GM12878 (cell line): ENCODE data around the gene TOX2. TPM values are rescaled to one million over a fixed set of nuclear protein-coding genes. Genes with fewer than 3 reads are reported as not detected.

ENCODE experiments used
- ATAC-seq: fragments of 200-7000 bp; cut with Tn5 transposase; 3 replicates; pipeline ENCODE4 v1.9.1; 2020; ENCODE audit warnings: mild to moderate bottlenecking, moderate library complexity
- BruUV-seq: library from RNA; stranded (reverse); fragments of 400-500 nt; replicated peaks from 2 replicates; lab custom pipeline; 2021; lab: Mats Ljungman, UMichigan
- CTCF ChIA-PET: fragments of 300-600 bp; sonication (Branson Sonifier 250); formaldehyde crosslinking; extraction: SDS; loops from one replicate; lab custom pipeline; 2021; ENCODE audit warnings: inconsistent platforms; lab: Yijun Ruan, JAX
- POLR2A ChIA-PET: fragments of 350-600 bp; formaldehyde crosslinking; extraction: SDS; loops from one replicate; lab custom pipeline; 2021; ENCODE audit warnings: inconsistent platforms; lab: Charles Lee
- RAD21 ChIA-PET: fragments of 300-600 bp; sonication (Branson Sonifier 250); formaldehyde crosslinking; loops from one replicate; lab custom pipeline; 2023; ENCODE audit warnings: antibody characterized with exemption; ENCODE audit not compliant: unreplicated experiment; lab: Charles Lee
- SMC1A ChIA-PET: fragments of 300-600 bp; sonication (Branson Sonifier 250); formaldehyde crosslinking; loops from one replicate; lab custom pipeline; 2023; ENCODE audit not compliant: unreplicated experiment, uncharacterized antibody; lab: Charles Lee
- DNase-seq: peaks from one replicate; pipeline ENCODE4 v3.0.0-alpha.2; 2011; ENCODE audit warnings: low read depth, low spot score
- FAIRE-seq: peaks from 3 replicates; lab custom pipeline; 2011; peaks lifted over from hg19 to GRCh38; lab: Jason Lieb, UNC
- H2AFZ ChIP-seq: 2 replicates; pipeline ENCODE4 v1.6.0; 2011; ENCODE audit warnings: low read depth, low read length, control low read depth; ENCODE audit not compliant: control insufficient read depth
- H3K27ac ChIP-seq: 2 replicates; pipeline ENCODE4 v1.5.1; 2011; ENCODE audit warnings: control low read depth; ENCODE audit not compliant: control insufficient read depth, insufficient read depth
- H3K27me3 ChIP-seq, 2 experiments: replicated peaks in 1 of 2; 2 replicates each; pipeline versions ENCODE4 v1.6.0 to v1.6.1; 2011; ENCODE audit warnings: low read length in 1 of 2; ENCODE audit not compliant: control insufficient read depth in 2 of 2, insufficient read depth in 2 of 2
- H3K36me3 ChIP-seq, 2 experiments: 2 replicates each; pipeline ENCODE4 v1.5.1; 2011; ENCODE audit warnings: low read length in 1 of 2; ENCODE audit not compliant: control insufficient read depth in 2 of 2, insufficient read depth in 2 of 2
- H3K4me1 ChIP-seq: 2 replicates; pipeline ENCODE4 v1.6.1; 2011; ENCODE audit warnings: mild to moderate bottlenecking, low read length, moderate library complexity, mixed read lengths; ENCODE audit not compliant: control insufficient read depth, insufficient read depth
- H3K4me2 ChIP-seq: 2 replicates; pipeline ENCODE4 v1.6.0; 2011; ENCODE audit warnings: control low read depth; ENCODE audit not compliant: control insufficient read depth, insufficient read depth
- H3K4me3 ChIP-seq: fragments of 200-600 bp; sonication (generic); 2 replicates; pipeline ENCODE4 v1.5.1; 2016
- H3K79me2 ChIP-seq: 2 replicates; pipeline ENCODE4 v1.6.0; 2011; ENCODE audit warnings: low read length; ENCODE audit not compliant: control insufficient read depth, insufficient read depth
- H3K9ac ChIP-seq: 2 replicates; pipeline ENCODE4 v1.8.0; 2011; ENCODE audit warnings: low read length, control low read depth, mixed read lengths; ENCODE audit not compliant: control insufficient read depth, insufficient read depth
- H3K9me3 ChIP-seq: replicated peaks from 3 replicates; pipeline ENCODE4 v1.5.1; 2011; ENCODE audit warnings: mild to moderate bottlenecking, low read length; ENCODE audit not compliant: control insufficient read depth, insufficient read depth
- H4K20me1 ChIP-seq: 2 replicates; pipeline ENCODE4 v1.6.0; 2011; ENCODE audit not compliant: control insufficient read depth, insufficient read depth
- CBX3 ChIP-seq: fragments of 200-600 bp; sonication (generic); IDR thresholded peaks from 2 replicates; pipeline ENCODE4 v1.6.1; 2016; ENCODE audit warnings: low read depth, borderline replicate concordance
- GABPA ChIP-seq: IDR thresholded peaks from 2 replicates; pipeline ENCODE4 v1.6.1; 2014; ENCODE audit warnings: antibody characterized with exemption, low read depth, mild to moderate bottlenecking, inconsistent platforms
- GATAD2B ChIP-seq: fragments of 450-650 bp; conservative IDR thresholded peaks from 2 replicates; pipeline ENCODE4 v1.6.1; 2017; ENCODE audit warnings: low read depth, mild to moderate bottlenecking, moderate library complexity
- IKZF1 ChIP-seq: fragments of 450-650 bp; conservative IDR thresholded peaks from 2 replicates; pipeline ENCODE4 v1.6.1; 2017; ENCODE audit warnings: antibody characterized with exemption, mild to moderate bottlenecking
- JUNB ChIP-seq: IDR thresholded peaks from 2 replicates; pipeline ENCODE4 v1.6.1; 2016; ENCODE audit warnings: antibody characterized with exemption, mild to moderate bottlenecking
- MYB ChIP-seq: fragments of 150-350 bp; IDR thresholded peaks from 2 replicates; pipeline ENCODE4 v1.6.1; 2014; ENCODE audit warnings: mild to moderate bottlenecking, low read depth, low read length, borderline replicate concordance
- NFYB ChIP-seq: IDR thresholded peaks from 2 replicates; pipeline ENCODE4 v1.6.1; 2011; ENCODE audit warnings: low read depth, mild to moderate bottlenecking, low read length, improper control_type of control experiment, moderate library complexity; ENCODE audit not compliant: insufficient read depth
- NR2F1 ChIP-seq: fragments of 450-650 bp; conservative IDR thresholded peaks from 2 replicates; pipeline ENCODE4 v1.6.1; 2017; ENCODE audit warnings: mild to moderate bottlenecking
- RAD21 ChIP-seq: IDR thresholded peaks from 2 replicates; pipeline ENCODE4 v1.6.1; 2011; ENCODE audit warnings: mild to moderate bottlenecking, low read depth, low read length, moderate library complexity; ENCODE audit not compliant: insufficient read depth
- RB1 ChIP-seq: fragments of 450-650 bp; formaldehyde crosslinking; IDR thresholded peaks from 2 replicates; pipeline ENCODE4 v1.6.1; 2017; ENCODE audit warnings: mild to moderate bottlenecking, borderline replicate concordance
- RELA ChIP-seq: fragments of 450-650 bp; IDR thresholded peaks from 2 replicates; pipeline ENCODE4 v1.8.0; 2014; ENCODE audit warnings: borderline replicate concordance; ENCODE audit not compliant: partially characterized antibody
- SIN3A ChIP-seq: IDR thresholded peaks from 2 replicates; pipeline ENCODE4 v1.6.1; 2012; ENCODE audit warnings: low read depth, low read length, improper control_type of control experiment
- SMAD1 ChIP-seq: fragments of 450-650 bp; IDR thresholded peaks from 2 replicates; pipeline ENCODE4 v1.6.1; 2018; ENCODE audit warnings: mild to moderate bottlenecking, low read depth; ENCODE audit not compliant: partially characterized antibody
- SREBF2 ChIP-seq: IDR thresholded peaks from 2 replicates; pipeline ENCODE4 v1.6.1; 2012; ENCODE audit warnings: mild to moderate bottlenecking, low read length
- STAT1 ChIP-seq: fragments of 450-650 bp; conservative IDR thresholded peaks from 2 replicates; pipeline ENCODE4 v1.6.1; 2014; ENCODE audit warnings: antibody characterized with exemption, mild to moderate bottlenecking
- TCF12 ChIP-seq: IDR thresholded peaks from 2 replicates; pipeline ENCODE4 v1.6.1; 2011; ENCODE audit warnings: low read depth, mild to moderate bottlenecking, low read length
- TCF7 ChIP-seq: IDR thresholded peaks from 2 replicates; pipeline ENCODE4 v1.6.1; 2014; ENCODE audit warnings: antibody characterized with exemption, borderline replicate concordance
- ZNF217 ChIP-seq: fragments of 450-650 bp; IDR thresholded peaks from 2 replicates; pipeline ENCODE4 v1.6.1; 2017; ENCODE audit warnings: antibody characterized with exemption, mild to moderate bottlenecking
- WGBS: methylation state at CpG from one replicate; pipeline ENCODE4 v1.1.6; 2016; ENCODE audit warnings: low lambda C conversion rate; ENCODE audit not compliant: insufficient replicate concordance, insufficient coverage; ENCODE audit errors: missing lambda C conversion rate; 5-methylcytosine and 5-hydroxymethylcytosine counted together
- in situ Hi-C: fragments of 300-500 bp; cut with MboI; formaldehyde crosslinking; loops from 9 replicates; pipeline ENCODE4 v1.14.3; 2018; ENCODE audit warnings: mixed read lengths
- intact Hi-C: fragments of 100-400 bp; cut with micrococcal nuclease; formaldehyde crosslinking; loops from one replicate; pipeline ENCODE4 v1.14.2; 2022; ENCODE audit not compliant: unreplicated experiment
- polyA plus RNA-seq, 11 experiments: library from polyadenylated mRNA; depleted of rRNA in 4 of 11; unstranded in 6 of 11; stranded (reverse) in 5 of 11; fragments of >200 nt; fragmentation: Nextera tagmentation in 4 of 11; fragmentation: Illumina TruSeq in 1 of 11; extraction: Ambion mirVana in 4 of 11; extraction: Trizol in 1 of 11; gene quantifications; 1 replicate in 1 of 11; 2 replicates in 10 of 11; pipeline versions ENCODE4 v1.2.1 to v1.2.3, GENCODE V29; 2011 to 2016; ENCODE audit warnings: inconsistent platforms in 2 of 11, missing spikeins in 2 of 11, low read depth in 1 of 11
- total RNA-seq, 4 experiments: library from RNA; depleted of rRNA in 3 of 4; stranded (reverse); fragments of >200 nt in 3 of 4; fragmentation: Illumina TruSeq in 1 of 4; extraction: Trizol in 1 of 4; gene quantifications; 2 replicates each; pipeline versions ENCODE4 v1.2.1 to v1.2.3, GENCODE V29; 2013 to 2021
- TF ChIP-seq, protein P1 (sequence below): IDR thresholded peaks from 2 replicates; pipeline ENCODE4 v1.6.1; 2011; ENCODE audit warnings: low read depth, low read length, improper control_type of control experiment, borderline replicate concordance
- TF ChIP-seq, protein P2 (sequence below): IDR thresholded peaks from 2 replicates; pipeline ENCODE4 v1.6.1; 2011; ENCODE audit warnings: borderline replicate concordance, low read depth, mild to moderate bottlenecking, moderate library complexity, mixed read lengths, low read length; ENCODE audit not compliant: insufficient read depth; ENCODE audit errors: extremely low read length
- TF ChIP-seq, protein P3 (sequence below): fragments of 450-650 bp; IDR thresholded peaks from 2 replicates; pipeline ENCODE4 v1.6.1; 2016; ENCODE audit warnings: mild to moderate bottlenecking, moderate library complexity, borderline replicate concordance

Gene TOX2
- total and polyA plus RNA-seq, 10 of the 15 experiments (the other 5 are each of a cell fraction or from before 2014, with no cell fraction given), result 2.6 to 40.5 (median 7.9) TPM

DNA sequence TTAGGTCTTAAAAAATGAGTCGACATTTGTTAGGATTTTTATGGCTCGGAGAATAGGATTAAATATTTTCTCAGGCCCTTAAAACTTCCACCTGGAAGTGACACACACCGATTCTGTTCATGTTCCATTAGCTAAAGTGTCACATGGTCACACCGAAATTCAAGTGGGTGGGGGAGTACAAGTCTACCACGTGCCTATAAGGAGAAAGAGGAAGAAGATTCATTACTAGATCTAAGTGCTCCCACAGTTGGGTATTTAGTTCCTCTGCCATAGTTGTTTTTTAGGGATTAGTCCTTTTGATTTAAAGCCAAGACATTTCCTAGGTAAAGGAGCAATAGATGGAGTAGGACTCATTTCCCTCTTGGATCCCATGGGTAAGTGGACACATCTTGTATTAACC is 4.9 kb upstream of the TOX2 start:
- 46% methylated on average over 5 of the region's 5 CpGs for WGBS
- H3K27me3 ChIP-seq, result no peaks in the 10 kb centered on the region
- H2AFZ ChIP-seq, result no peak overlapping the region
- H3K9me3 ChIP-seq, result peaks cover 13% of the 10 kb centered on the region
- intact Hi-C loops, result no loop called here
- no peaks in the 10 kb centered on the region for H4K20me1 ChIP-seq
- ChIA-PET SMC1A (interaction anchor here (0.8 to 2.4 kb wide), 3 partner anchors 70 to 174 kb away, joined by 3 to 8 read pairs (median 3); no protein-coding TSS in a partner anchor), RAD21 (interaction anchor here (1.1 kb wide), 1 partner anchor 54 kb away, joined by 3 read pairs; no protein-coding TSS in a partner anchor), CTCF (interaction anchor here (0.8 to 1.5 kb wide), 2 partner anchors 9 to 69 kb away, joined by 3 to 6 read pairs; no protein-coding TSS in a partner anchor), POLR2A (interaction anchor here (0.6 to 1.1 kb wide), 3 partner anchors 14 to 34 kb away, joined by 3 to 6 read pairs (median 4); no protein-coding TSS in a partner anchor)
- no peak overlapping the region for H3K4me3 ChIP-seq
- peak; percentile 41 for ATAC-seq
- no peak overlapping the region for H3K4me2 ChIP-seq
- no peak overlapping the region for H3K9ac ChIP-seq
- no peaks in the 10 kb centered on the region for H3K4me1 ChIP-seq
- H3K79me2 ChIP-seq, result no peaks in the 10 kb centered on the region
- no peaks in the 10 kb centered on the region for H3K36me3 ChIP-seq
- no peak for FAIRE-seq
- DNase-seq, result no peak
- H3K27ac ChIP-seq, result no peak overlapping the region
- in situ Hi-C loops, result no loop called here
- BruUV-seq, result no TSS peak
- no peak for TF ChIP-seq GABPA
- no peak for TF ChIP-seq SIN3A
- TF ChIP-seq CBX3, result no peak
- TF ChIP-seq TCF12, result no peak
- TF ChIP-seq GATAD2B, result 0 out of 2 replicates have a peak, but pooled peaks have one; percentile 16
- TF ChIP-seq ZNF217, result no peak
- TF ChIP-seq IKZF1, result peak; percentile 54
- TF ChIP-seq MYB, result no peak
- TF ChIP-seq STAT1, result no peak
- TF ChIP-seq, protein P1, sequence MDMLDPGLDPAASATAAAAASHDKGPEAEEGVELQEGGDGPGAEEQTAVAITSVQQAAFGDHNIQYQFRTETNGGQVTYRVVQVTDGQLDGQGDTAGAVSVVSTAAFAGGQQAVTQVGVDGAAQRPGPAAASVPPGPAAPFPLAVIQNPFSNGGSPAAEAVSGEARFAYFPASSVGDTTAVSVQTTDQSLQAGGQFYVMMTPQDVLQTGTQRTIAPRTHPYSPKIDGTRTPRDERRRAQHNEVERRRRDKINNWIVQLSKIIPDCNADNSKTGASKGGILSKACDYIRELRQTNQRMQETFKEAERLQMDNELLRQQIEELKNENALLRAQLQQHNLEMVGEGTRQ, result peak; percentile 51
- peak; percentile 29; the same call in 1 of the 2 replicates for TF ChIP-seq JUNB
- TF ChIP-seq SMAD1, result no peak
- TF ChIP-seq, protein P2, sequence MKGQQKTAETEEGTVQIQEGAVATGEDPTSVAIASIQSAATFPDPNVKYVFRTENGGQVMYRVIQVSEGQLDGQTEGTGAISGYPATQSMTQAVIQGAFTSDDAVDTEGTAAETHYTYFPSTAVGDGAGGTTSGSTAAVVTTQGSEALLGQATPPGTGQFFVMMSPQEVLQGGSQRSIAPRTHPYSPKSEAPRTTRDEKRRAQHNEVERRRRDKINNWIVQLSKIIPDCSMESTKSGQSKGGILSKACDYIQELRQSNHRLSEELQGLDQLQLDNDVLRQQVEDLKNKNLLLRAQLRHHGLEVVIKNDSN, result no peak
- no peak for TF ChIP-seq NFYB
- TF ChIP-seq SREBF2, result no peak
- TF ChIP-seq TCF7, result no peak
- TF ChIP-seq RB1, result no peak
- TF ChIP-seq, protein P3, sequence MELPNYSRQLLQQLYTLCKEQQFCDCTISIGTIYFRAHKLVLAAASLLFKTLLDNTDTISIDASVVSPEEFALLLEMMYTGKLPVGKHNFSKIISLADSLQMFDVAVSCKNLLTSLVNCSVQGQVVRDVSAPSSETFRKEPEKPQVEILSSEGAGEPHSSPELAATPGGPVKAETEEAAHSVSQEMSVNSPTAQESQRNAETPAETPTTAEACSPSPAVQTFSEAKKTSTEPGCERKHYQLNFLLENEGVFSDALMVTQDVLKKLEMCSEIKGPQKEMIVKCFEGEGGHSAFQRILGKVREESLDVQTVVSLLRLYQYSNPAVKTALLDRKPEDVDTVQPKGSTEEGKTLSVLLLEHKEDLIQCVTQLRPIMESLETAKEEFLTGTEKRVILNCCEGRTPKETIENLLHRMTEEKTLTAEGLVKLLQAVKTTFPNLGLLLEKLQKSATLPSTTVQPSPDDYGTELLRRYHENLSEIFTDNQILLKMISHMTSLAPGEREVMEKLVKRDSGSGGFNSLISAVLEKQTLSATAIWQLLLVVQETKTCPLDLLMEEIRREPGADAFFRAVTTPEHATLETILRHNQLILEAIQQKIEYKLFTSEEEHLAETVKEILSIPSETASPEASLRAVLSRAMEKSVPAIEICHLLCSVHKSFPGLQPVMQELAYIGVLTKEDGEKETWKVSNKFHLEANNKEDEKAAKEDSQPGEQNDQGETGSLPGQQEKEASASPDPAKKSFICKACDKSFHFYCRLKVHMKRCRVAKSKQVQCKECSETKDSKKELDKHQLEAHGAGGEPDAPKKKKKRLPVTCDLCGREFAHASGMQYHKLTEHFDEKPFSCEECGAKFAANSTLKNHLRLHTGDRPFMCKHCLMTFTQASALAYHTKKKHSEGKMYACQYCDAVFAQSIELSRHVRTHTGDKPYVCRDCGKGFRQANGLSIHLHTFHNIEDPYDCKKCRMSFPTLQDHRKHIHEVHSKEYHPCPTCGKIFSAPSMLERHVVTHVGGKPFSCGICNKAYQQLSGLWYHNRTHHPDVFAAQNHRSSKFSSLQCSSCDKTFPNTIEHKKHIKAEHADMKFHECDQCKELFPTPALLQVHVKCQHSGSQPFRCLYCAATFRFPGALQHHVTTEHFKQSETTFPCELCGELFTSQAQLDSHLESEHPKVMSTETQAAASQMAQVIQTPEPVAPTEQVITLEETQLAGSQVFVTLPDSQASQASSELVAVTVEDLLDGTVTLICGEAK, result no peak
- TF ChIP-seq RELA, result no peak
- no peak for TF ChIP-seq RAD21
- TF ChIP-seq NR2F1, result no peak
